SK-N-MC (cell line): ENCODE results near the gene CALY.

Experiments used
- EZH2 ChIP-seq: fragments of 200-600 bp; sonication (generic); IDR thresholded peaks from one replicate; pipeline ENCODE4 v1.6.1; 2017; ENCODE audit warnings: antibody characterized with exemption
- POLR2AphosphoS5 ChIP-seq: IDR thresholded peaks from 2 replicates; pipeline ENCODE4 v1.6.1; 2012; ENCODE audit warnings: mild to moderate bottlenecking, low read depth, low read length, borderline replicate concordance

DNA sequence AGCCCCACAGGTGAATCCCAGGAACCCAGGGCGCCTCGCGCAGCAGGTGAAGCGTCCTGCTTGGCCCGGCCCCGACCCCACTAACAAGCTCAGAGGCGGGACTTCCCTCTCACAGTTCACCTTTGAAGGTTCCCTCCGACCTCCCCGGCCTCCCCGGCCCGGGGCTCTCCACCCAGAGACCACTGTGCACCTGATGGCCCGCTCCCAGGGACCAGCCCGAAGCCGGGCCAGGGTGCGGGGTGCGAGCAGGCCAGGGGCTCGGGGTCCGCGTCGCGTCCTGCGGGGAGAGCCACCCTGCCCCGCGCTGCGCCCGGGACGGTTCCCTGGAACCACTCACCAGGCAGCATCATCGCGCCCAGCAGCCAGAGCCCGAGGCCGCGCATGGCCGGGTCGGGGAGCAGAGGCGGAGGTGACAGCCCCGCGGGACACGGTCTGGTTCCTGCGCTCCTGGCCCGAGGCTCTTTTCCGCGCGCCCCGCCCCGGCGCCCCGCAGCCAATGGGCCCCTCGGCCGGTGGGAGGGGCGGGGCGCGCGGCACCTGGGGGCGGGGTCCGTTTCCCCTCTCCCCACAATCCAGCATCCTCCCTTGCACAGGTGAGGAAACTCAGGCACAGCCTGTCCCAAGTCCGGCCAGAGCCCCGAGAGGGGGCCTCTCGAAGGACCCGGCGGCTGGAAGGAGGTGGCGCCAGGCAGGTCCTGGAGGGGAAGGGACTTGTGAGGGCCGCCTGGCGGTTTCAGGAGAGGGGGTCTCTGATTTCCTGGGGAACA lies 60.1 kb downstream of the CALY start, which contains the start of gene ADAM8:
- TF ChIP-seq EZH2 (no peak), POLR2AphosphoS5 (no peak)
